ENCODE measurements around the gene B4GALT2. TPM values are rescaled to one million over a fixed set of nuclear protein-coding genes. Genes with fewer than 3 reads are reported as not detected.

B4GALT2 gene
- total and polyA plus RNA-seq, 2 of the 8 experiments (the other 6 are each of a cell fraction or from before 2014, with no cell fraction given) = 56.5 to 121 TPM

GRCh38 chr1:44036409-44037139 lies 57.6 kb downstream of the B4GALT2 start (continued):
- TF ChIP-seq ATF2 (IDR thresholded peaks at IDR 0.05; ENCODE audit: low read length) (no peak), SIN3A (conservative IDR thresholded peaks at IDR 0.05 in 1 of 2, IDR thresholded peaks at IDR 0.05 in 1 of 2; ENCODE audit: low read depth in 1 of 2, low read length in 2 of 2) (no peak)

All from H1 (cell line).